Epithelial cell of proximal tubule (primary cell): ENCODE measurements around the gene PTPN5. TPM values are rescaled to one million over a fixed set of nuclear protein-coding genes. Genes with fewer than 3 reads are reported as not detected.

Experiments
- DNase-seq: peaks from one replicate; pipeline ENCODE4 v3.0.0-alpha.2; 2011; ENCODE audit warnings: low read depth
- H3K4me3 ChIP-seq: 2 replicates; pipeline ENCODE4 v1.5.1; 2011; ENCODE audit warnings: low read depth, mild to moderate bottlenecking, low read length
- total RNA-seq: library from RNA; depleted of rRNA; stranded (reverse); fragments of >200 nt; gene quantifications from 2 replicates; pipeline ENCODE4 v1.2.3, GENCODE V29; 2015
- TF ChIP-seq, protein P1 (sequence below): conservative IDR thresholded peaks from 2 replicates; pipeline ENCODE4 v1.5.1; 2012; ENCODE audit warnings: low read depth, mild to moderate bottlenecking, low read length

The PTPN5 gene
- total RNA-seq, 1 donor from 2014 or later, result not detected

DNA sequence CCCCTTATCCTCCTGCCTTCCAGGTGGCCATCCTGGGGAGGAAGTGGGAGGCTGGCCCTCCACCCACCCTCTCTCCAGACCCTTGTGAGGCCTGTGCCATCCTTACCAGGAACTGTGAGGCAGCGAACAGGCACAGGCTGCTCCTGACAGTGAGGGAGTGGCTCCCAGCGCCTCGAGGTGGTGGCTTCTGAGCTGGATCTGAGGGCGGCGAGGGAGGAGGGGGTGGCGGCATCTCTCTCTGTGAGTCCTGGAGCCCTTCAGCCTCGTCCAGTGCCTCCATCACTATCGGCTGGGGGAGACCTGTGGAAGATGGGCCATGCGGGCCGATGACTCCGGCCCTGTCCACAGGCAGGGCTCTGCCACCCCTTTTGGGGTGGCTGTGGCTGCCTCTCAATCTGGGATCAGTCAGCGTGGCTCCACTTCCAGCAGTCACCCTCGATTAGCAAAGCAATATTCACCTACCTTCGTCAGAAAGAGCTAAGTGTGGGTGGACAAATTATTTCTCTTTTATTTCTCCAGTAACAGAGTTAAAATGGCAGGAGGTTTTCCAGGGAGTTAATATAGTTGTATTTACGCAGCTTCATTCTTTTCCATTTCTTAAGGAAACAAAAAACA, 47.6 kb downstream of the PTPN5 start:
- no peak for DNase-seq
- TF ChIP-seq, protein P1, sequence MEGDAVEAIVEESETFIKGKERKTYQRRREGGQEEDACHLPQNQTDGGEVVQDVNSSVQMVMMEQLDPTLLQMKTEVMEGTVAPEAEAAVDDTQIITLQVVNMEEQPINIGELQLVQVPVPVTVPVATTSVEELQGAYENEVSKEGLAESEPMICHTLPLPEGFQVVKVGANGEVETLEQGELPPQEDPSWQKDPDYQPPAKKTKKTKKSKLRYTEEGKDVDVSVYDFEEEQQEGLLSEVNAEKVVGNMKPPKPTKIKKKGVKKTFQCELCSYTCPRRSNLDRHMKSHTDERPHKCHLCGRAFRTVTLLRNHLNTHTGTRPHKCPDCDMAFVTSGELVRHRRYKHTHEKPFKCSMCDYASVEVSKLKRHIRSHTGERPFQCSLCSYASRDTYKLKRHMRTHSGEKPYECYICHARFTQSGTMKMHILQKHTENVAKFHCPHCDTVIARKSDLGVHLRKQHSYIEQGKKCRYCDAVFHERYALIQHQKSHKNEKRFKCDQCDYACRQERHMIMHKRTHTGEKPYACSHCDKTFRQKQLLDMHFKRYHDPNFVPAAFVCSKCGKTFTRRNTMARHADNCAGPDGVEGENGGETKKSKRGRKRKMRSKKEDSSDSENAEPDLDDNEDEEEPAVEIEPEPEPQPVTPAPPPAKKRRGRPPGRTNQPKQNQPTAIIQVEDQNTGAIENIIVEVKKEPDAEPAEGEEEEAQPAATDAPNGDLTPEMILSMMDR, result no peak
- H3K4me3 ChIP-seq, result no peak overlapping the region

DNA sequence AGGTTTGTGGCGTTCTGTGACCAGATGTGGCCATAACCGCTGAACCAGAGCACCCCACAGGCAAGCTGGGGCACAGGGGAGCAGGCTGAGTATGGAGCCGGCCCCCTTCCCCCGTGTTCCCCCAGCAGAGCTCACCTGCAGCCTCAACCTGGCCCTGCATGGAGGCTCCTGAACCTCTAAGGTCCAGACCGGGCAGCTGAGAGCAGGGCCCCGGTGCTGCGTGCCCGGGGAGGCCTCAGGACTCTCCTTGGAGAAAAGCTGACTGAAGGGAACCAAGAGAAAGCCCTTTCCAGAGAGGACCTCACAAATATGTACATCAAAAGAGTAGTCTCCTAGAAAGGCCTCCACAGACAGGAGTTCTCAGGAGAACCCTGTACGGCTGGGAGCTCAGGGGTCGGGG, 48.2 kb downstream of the PTPN5 start:
- no peak overlapping the region for H3K4me3 ChIP-seq
- TF ChIP-seq, protein P1, result no peak
- no peak for DNase-seq

DNA sequence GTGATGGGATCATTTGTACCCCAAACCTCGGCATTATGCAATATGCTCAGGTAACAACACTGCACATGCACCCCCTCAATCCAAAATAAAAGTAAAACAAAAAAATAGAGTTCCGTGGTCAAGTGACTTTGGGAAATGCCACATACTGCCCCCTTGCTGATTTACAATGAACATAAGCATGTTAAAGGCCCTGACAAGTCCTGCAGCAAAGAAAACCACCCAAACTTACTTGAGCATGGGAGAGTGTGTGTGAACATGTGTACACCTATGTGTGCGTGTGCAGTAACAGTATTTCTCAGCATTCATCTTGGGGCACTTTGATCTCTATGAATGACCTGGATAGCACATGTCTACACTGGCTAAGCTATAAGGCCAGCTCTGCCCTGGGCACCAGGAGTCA, 49.8 kb downstream of the PTPN5 start:
- H3K4me3 ChIP-seq, result no peak overlapping the region
- TF ChIP-seq, protein P1, result no peak
- no peak for DNase-seq

DNA sequence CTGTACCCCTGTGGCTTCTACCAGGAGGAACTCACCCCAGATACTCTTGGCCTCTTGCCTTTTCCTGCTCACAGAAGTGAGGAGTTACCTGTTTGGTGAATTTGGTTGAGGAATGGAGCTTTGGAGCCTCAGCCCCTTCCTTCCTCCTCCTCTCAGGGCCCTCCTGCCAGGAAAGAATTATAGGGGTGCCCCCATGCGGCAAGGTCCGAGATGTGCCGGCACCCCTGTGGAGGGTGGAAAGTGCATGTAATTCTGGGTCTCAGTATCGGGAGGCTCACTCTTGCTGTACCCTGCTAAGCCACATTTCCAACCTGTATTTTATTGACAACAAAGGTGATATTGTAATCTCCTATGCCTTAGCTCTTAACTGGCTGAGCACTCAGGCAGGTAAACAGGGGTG, 51.9 kb downstream of the PTPN5 start:
- DNase-seq, result no peak
- TF ChIP-seq, protein P1, result no peak
- no peak overlapping the region for H3K4me3 ChIP-seq

DNA sequence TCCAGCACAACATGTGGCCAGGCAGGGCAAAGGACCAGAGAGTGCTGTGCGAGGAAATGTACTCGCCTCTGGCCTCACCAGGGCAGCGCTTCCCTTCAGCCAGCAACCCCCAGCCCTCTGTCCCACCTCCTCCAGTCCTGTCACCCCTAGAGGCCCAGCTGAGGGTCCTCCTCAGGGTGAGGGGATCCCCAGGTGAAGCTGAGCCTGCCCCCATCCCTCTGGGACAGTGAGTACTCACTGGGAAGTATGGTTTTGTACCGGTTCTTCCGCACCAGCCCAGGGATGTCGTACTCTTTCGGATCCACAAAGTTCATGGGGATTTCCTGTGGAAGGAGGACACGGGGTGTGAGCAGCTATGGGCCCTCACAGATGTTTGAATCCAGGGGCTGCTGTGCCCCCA, 54.0 kb downstream of the PTPN5 start:
- DNase-seq, result no peak
- TF ChIP-seq, protein P1, result no peak
- H3K4me3 ChIP-seq, result no peak overlapping the region

DNA sequence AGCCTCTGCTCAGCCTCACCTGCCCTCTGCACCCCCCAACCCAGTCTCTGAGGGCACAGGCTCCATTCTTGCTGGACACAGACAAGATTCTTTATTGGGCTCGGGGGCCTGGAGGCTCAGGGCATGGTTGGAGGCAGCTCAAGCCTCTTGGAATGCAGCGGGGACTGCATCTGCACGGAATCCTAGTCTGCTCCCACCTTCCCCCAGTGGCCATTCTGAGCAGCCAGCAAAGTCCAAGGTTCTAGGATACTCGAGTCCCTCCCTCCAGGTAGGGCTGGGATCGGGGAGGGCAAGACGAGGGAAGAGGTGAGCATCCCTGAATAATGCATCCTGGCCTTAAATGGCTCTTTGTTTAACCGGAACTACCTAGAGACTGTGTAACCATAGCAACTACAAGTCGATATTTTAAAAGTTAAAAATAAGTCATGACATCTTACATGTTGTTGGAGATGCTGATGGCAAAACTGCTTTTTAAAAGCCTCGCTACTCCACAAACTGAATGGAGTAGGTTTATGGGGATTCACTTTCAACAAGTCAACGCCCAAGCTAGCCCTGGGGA, 54.9 kb downstream of the PTPN5 start:
- no peak for DNase-seq
- H3K4me3 ChIP-seq, result no peak overlapping the region
- TF ChIP-seq, protein P1, result peak; percentile 7

DNA sequence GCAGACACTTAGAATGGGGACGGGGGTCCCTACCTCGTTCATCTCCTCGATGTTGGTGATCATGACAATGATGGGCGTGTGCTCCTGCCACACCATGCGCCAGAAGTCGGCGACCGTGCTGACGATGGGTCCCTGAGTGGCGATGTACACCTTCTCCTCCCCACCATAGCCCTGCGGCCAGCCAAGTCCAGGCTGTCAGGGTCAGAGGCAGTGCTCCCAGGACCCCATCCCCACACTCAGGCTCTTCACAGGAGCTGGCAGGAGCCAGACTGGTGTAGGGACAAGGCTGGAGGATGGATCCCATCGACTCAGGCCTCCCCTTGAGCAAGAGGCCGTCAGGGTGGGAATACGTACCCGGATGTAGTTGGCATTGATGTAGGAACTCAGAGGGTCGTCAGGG, 58.4 kb downstream of the PTPN5 start:
- H3K4me3 ChIP-seq, result no peak overlapping the region
- TF ChIP-seq, protein P1, result no peak
- DNase-seq, result no peak
